22Rv1 (cell line): ENCODE data around the gene ATRN.

Experiments
- ZFX ChIP-seq: fragments of 450-650 bp; IDR thresholded peaks from 2 replicates; pipeline ENCODE4 v1.6.1; 2017; ENCODE audit warnings: antibody characterized with exemption, borderline replicate concordance
- TF ChIP-seq, protein P1 (sequence below): fragments of 450-650 bp; IDR thresholded peaks from 2 replicates; pipeline ENCODE4 v1.5.1; 2017; ENCODE audit warnings: mild to moderate bottlenecking

DNA sequence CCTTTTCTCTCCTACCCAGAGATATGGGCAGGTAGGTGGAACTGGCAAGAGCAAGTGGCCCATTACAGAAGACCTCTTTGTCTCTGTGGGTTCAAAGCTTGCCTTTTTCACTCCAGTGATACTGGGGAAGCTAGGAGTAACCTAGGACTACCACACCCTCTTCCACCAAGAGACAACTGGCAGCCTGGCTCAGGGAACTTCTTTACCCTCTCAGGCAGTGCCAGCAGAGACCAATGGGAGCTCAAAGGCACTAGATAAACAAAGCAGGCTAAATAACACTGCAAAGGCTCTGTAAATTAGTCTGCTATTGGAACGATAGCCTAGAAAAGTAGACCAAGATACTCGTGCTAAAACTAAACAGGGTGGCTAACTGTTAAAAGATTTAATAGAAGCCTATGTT, 32.1 kb downstream of the ATRN start:
- TF ChIP-seq, protein P1, sequence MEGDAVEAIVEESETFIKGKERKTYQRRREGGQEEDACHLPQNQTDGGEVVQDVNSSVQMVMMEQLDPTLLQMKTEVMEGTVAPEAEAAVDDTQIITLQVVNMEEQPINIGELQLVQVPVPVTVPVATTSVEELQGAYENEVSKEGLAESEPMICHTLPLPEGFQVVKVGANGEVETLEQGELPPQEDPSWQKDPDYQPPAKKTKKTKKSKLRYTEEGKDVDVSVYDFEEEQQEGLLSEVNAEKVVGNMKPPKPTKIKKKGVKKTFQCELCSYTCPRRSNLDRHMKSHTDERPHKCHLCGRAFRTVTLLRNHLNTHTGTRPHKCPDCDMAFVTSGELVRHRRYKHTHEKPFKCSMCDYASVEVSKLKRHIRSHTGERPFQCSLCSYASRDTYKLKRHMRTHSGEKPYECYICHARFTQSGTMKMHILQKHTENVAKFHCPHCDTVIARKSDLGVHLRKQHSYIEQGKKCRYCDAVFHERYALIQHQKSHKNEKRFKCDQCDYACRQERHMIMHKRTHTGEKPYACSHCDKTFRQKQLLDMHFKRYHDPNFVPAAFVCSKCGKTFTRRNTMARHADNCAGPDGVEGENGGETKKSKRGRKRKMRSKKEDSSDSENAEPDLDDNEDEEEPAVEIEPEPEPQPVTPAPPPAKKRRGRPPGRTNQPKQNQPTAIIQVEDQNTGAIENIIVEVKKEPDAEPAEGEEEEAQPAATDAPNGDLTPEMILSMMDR, result no peak
- TF ChIP-seq ZFX, result no peak
